ENCODE results near the gene HNRNPK.

GRCh38 chr9:83956436-83957247 is 23.4 kb downstream of the HNRNPK start:
- no peak for TF ChIP-seq CTCF (conservative IDR thresholded peaks at IDR 0.05; ENCODE audit: low read depth, low read length)
- no peak for TF ChIP-seq EZH2phosphoT487 (IDR thresholded peaks at IDR 0.05; ENCODE audit: borderline replicate concordance, low read length)

Data from PC-3 (cell line).